Esophagus squamous epithelium (tissue), 4 donors: ENCODE data around the gene APH1B.

Experiments
- CTCF ChIP-seq, 6 experiments: fragments of 450-650 bp in 4 of 6; fragments of 200-600 bp in 2 of 6; sonication (generic) in 2 of 6; IDR thresholded peaks; one replicate each; pipeline ENCODE4 v1.5.1; 2016 to 2019; ENCODE audit warnings: antibody characterized with exemption in 6 of 6, mild to moderate bottlenecking in 4 of 6, moderate library complexity in 4 of 6
- POLR2A ChIP-seq, 4 donors: fragments of 450-650 bp; IDR thresholded peaks; one replicate each; pipeline ENCODE4 v1.6.1; 2017; ENCODE audit warnings: antibody characterized with exemption in 4 of 4, mild to moderate bottlenecking in 4 of 4, moderate library complexity in 3 of 4

- TF ChIP-seq CTCF (IDR thresholded peaks at IDR 0.05) (no peak), POLR2A (IDR thresholded peaks at IDR 0.05) (no peak)
These were observed 16.6 kb upstream of the APH1B start for GRCh38 chr15:63260791-63261190.
